ENCODE results near the gene INPP5B.

DNA sequence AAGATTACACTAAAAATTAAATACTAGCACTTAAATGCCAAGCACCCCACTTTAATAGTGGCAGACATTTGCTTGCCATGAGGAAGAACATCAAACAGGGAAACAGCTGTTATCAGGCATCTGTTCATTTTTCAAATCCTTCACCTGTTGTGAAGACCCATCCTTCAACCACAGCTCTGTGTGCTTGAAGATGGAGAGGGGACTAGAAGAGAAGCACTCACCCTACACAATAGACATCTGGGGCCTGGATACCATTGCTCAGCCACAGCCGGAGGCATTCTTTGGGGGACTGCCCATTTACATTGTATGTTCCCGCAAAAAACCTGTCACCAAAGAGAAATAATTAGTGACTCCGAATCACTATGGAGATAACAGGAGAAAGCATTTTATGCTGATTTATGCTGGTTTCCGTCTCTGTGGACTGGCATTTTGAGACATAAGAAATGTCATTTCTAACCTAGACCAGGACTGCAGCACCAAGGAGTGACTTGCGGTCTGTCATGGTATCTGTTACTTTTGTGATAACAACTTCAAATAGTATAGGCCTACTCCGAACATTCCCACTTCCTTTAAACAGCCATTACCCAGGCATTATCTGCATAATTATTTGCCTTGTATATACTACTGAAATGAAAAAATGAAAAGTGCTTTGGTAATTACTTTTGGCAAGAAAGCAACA lies 58.7 kb downstream of the INPP5B start:
- TF ChIP-seq, protein P1, sequence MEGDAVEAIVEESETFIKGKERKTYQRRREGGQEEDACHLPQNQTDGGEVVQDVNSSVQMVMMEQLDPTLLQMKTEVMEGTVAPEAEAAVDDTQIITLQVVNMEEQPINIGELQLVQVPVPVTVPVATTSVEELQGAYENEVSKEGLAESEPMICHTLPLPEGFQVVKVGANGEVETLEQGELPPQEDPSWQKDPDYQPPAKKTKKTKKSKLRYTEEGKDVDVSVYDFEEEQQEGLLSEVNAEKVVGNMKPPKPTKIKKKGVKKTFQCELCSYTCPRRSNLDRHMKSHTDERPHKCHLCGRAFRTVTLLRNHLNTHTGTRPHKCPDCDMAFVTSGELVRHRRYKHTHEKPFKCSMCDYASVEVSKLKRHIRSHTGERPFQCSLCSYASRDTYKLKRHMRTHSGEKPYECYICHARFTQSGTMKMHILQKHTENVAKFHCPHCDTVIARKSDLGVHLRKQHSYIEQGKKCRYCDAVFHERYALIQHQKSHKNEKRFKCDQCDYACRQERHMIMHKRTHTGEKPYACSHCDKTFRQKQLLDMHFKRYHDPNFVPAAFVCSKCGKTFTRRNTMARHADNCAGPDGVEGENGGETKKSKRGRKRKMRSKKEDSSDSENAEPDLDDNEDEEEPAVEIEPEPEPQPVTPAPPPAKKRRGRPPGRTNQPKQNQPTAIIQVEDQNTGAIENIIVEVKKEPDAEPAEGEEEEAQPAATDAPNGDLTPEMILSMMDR (IDR thresholded peaks at IDR 0.05), result no peak
- TF ChIP-seq POLR2AphosphoS5 (IDR thresholded peaks at IDR 0.05) (no peak), POLR2A (IDR thresholded peaks at IDR 0.05) (no peak), EP300 (IDR thresholded peaks at IDR 0.05) (no peak)

Measured in gastroesophageal sphincter (tissue), 3 donors.